Endothelial cell of umbilical vein (primary cell): ENCODE results near the gene CORO7. TPM values are rescaled to one million over a fixed set of nuclear protein-coding genes. Genes with fewer than 3 reads are reported as not detected.

Experiments used
- BruUV-seq: library from RNA; stranded (reverse); fragments of 400-500 nt; replicated peaks from 2 replicates; lab custom pipeline; 2021; lab: Mats Ljungman, UMichigan
- CTCF ChIA-PET: fragments of 300-600, 350-600 bp; sonication (Branson Sonifier 250); formaldehyde crosslinking; loops from one replicate; lab custom pipeline; 2021; ENCODE audit warnings: antibody characterized with exemption, inconsistent platforms; lab: Charles Lee
- POLR2A ChIA-PET: fragments of 300-600, 350-600 bp; sonication (Branson Sonifier 250); formaldehyde crosslinking; loops from one replicate; lab custom pipeline; 2021; ENCODE audit warnings: antibody characterized with exemption, inconsistent platforms; lab: Charles Lee
- DNase-seq: peaks from one replicate; pipeline ENCODE4 v3.0.0-alpha.2; 2011; ENCODE audit warnings: low read depth, low spot score
- FAIRE-seq: peaks from 2 replicates; lab custom pipeline; 2011; peaks lifted over from hg19 to GRCh38; lab: Jason Lieb, UNC
- H2AFZ ChIP-seq: 2 replicates; pipeline ENCODE4 v1.6.0; 2012; ENCODE audit warnings: low read depth, low read length, control low read depth, inconsistent platforms
- H3K27ac ChIP-seq: 2 replicates; pipeline ENCODE4 v1.5.1; 2011; ENCODE audit warnings: low read depth, mild to moderate bottlenecking, control low read depth, low read length, moderate library complexity; ENCODE audit not compliant: insufficient read depth
- H3K27me3 ChIP-seq, 2 experiments: 2 replicates each; pipeline versions ENCODE4 v1.6.0 to v1.6.1; 2011; ENCODE audit warnings: low read length in 2 of 2, mixed read lengths in 1 of 2; ENCODE audit not compliant: control insufficient read depth in 2 of 2, insufficient read depth in 2 of 2
- H3K36me3 ChIP-seq, 2 experiments: 2 replicates in 1 of 2; 3 replicates in 1 of 2; pipeline ENCODE4 v1.5.1; 2011; ENCODE audit warnings: low read length in 2 of 2, mild to moderate bottlenecking in 1 of 2, moderate library complexity in 1 of 2; ENCODE audit not compliant: control insufficient read depth in 2 of 2, insufficient read depth in 2 of 2; ENCODE audit errors: extremely low read depth in 1 of 2
- H3K4me1 ChIP-seq: 3 replicates; pipeline ENCODE4 v1.5.1; 2011; ENCODE audit warnings: mild to moderate bottlenecking, low read length; ENCODE audit not compliant: control insufficient read depth, insufficient read depth; ENCODE audit errors: extremely low read depth
- H3K4me2 ChIP-seq: 2 replicates; pipeline ENCODE4 v1.6.1; 2011; ENCODE audit warnings: low read length, control low read depth, mixed read lengths; ENCODE audit not compliant: insufficient read depth
- H3K4me3 ChIP-seq, 3 experiments: fragments of 200-600 bp in 1 of 3; sonication (generic), shearing (Covaris generic) in 1 of 3; replicated peaks in 1 of 3; 2 replicates each; pipeline ENCODE4 v1.5.1; 2011 to 2016; ENCODE audit warnings: control low read depth in 3 of 3, low read length in 3 of 3, mild to moderate bottlenecking in 2 of 3, inconsistent platforms in 1 of 3, low read depth in 1 of 3, moderate library complexity in 1 of 3; ENCODE audit not compliant: insufficient read depth in 1 of 3
- H3K79me2 ChIP-seq: 2 replicates; pipeline ENCODE4 v1.6.0; 2012; ENCODE audit warnings: low read length, inconsistent platforms; ENCODE audit not compliant: control insufficient read depth, insufficient read depth
- H3K9ac ChIP-seq: replicated peaks from 2 replicates; pipeline ENCODE3; 2011; ENCODE audit warnings: low read length, control low read depth; ENCODE audit not compliant: insufficient read depth; ENCODE audit errors: extremely low read depth
- H3K9me1 ChIP-seq: replicated peaks from 3 replicates; pipeline ENCODE4 v1.6.0; 2011; ENCODE audit warnings: mild to moderate bottlenecking, low read length; ENCODE audit not compliant: control insufficient read depth, insufficient read depth; ENCODE audit errors: extremely low read depth
- H3K9me3 ChIP-seq: replicated peaks from 2 replicates; pipeline ENCODE4 v1.5.1; 2012; ENCODE audit warnings: low read length, inconsistent platforms; ENCODE audit not compliant: control insufficient read depth, insufficient read depth
- H4K20me1 ChIP-seq: replicated peaks from 2 replicates; pipeline ENCODE3; 2011; ENCODE audit warnings: mild to moderate bottlenecking, low read length; ENCODE audit not compliant: control insufficient read depth, insufficient read depth; ENCODE audit errors: extremely low read depth
- CTCF ChIP-seq, 2 donors: IDR thresholded peaks; 1 replicate in 1 of 2; 2 replicates in 1 of 2; pipeline ENCODE4 v1.5.1; 2011; ENCODE audit warnings: low read length in 2 of 2, mild to moderate bottlenecking in 2 of 2, moderate library complexity in 2 of 2, control low read depth in 1 of 2, inconsistent platforms in 1 of 2, low read depth in 1 of 2; ENCODE audit not compliant: insufficient read depth in 1 of 2; ENCODE audit errors: extremely low read depth in 1 of 2
- EZH2 ChIP-seq: IDR thresholded peaks from 2 replicates; pipeline ENCODE4 v1.6.1; 2012; ENCODE audit warnings: borderline replicate concordance, low read depth, mild to moderate bottlenecking, moderate library complexity, low read length, inconsistent platforms; ENCODE audit not compliant: severe bottlenecking
- FOS ChIP-seq: IDR thresholded peaks from 2 replicates; pipeline ENCODE4 v1.6.1; 2011; ENCODE audit warnings: mild to moderate bottlenecking, low read length, moderate library complexity, borderline replicate concordance; ENCODE audit not compliant: insufficient read depth
- GATA2 ChIP-seq: IDR thresholded peaks from 2 replicates; pipeline ENCODE4 v1.7.0; 2011; ENCODE audit warnings: low read depth, mild to moderate bottlenecking, moderate library complexity, mixed read lengths, low read length; ENCODE audit not compliant: insufficient read length, insufficient read depth
- JUN ChIP-seq: IDR thresholded peaks from 2 replicates; pipeline ENCODE4 v1.6.1; 2011; ENCODE audit warnings: borderline replicate concordance, low read depth; ENCODE audit not compliant: insufficient read length, insufficient read depth
- MAX ChIP-seq: IDR thresholded peaks from 2 replicates; pipeline ENCODE4 v1.6.1; 2011; ENCODE audit not compliant: insufficient read depth, insufficient read length
- MYC ChIP-seq: IDR thresholded peaks from one replicate; pipeline ENCODE4 v1.6.1; 2011; ENCODE audit warnings: mild to moderate bottlenecking, low read depth, low read length
- POLR2A ChIP-seq: IDR thresholded peaks from 2 replicates; pipeline ENCODE4 v1.6.1; 2012; ENCODE audit warnings: low read depth, mild to moderate bottlenecking, control low read depth, low read length
- POLR2AphosphoS5 ChIP-seq: IDR thresholded peaks from 2 replicates; pipeline ENCODE4 v1.6.1; 2012; ENCODE audit warnings: low read depth, mild to moderate bottlenecking, control low read depth, low read length, moderate library complexity; ENCODE audit not compliant: insufficient read depth
- dilution Hi-C: fragments of 300-500 bp; cut with MboI; formaldehyde crosslinking; loops from one replicate; pipeline ENCODE4 v1.15.0; 2019; ENCODE audit warnings: low sequenced_read_pairs; ENCODE audit not compliant: extremely low pct_ligation_motif_present
- intact Hi-C: fragments of 100-400 bp; cut with micrococcal nuclease; formaldehyde crosslinking; loops from one replicate; pipeline ENCODE4 v1.10.0; 2022
- polyA plus RNA-seq, 4 experiments: library from polyadenylated mRNA; depleted of rRNA in 3 of 4; stranded (reverse) in 3 of 4; unstranded in 1 of 4; fragments of >200 nt; gene quantifications; 2 replicates each; pipeline versions ENCODE4 v1.2.1 to v1.2.3, GENCODE V29; 2011 to 2012; ENCODE audit warnings: missing spikeins in 1 of 4
- total RNA-seq: library from RNA; stranded (reverse); gene quantifications from 2 replicates; pipeline ENCODE4 v1.2.3, GENCODE V29; 2021

CORO7 gene
- total and polyA plus RNA-seq, 2 donors (not counting 3 experiments of a cell fraction or from before 2014, with no cell fraction given) = 42.5 to 72.3 TPM

DNA sequence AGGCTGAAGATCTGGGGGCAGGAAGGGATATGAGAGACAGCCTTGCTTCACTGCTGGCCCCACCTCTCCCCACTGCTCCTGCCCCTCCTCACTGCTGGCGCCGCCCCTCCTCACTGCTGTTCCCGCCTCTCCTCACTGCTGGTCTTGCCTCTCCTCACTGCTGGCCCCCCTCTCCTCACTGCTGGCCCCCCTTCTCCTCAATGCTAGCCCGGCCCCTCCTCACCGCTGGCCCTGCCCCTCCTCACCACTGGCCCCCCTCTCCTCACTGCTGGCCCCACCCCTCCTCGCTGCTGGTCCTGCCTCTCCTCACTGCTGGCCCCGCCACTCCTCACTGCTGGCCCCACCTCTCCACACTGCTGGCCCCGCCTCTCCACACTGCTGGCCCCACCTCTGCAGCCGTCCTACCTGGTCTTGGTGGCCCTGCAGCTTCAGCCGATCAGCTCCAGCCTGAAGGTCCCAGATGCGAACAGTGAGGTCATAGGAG is 55.8 kb downstream of the CORO7 start:
- TF ChIP-seq MAX (no peak), CTCF (IDR thresholded peaks at IDR 0.05; ENCODE audit: extremely low read depth in 1 of 2, insufficient read depth in 1 of 2, low read depth in 1 of 2, low read length in 2 of 2) (no peak), JUN (no peak), EZH2 (no peak), MYC (no peak), FOS (no peak), GATA2 (no peak), POLR2AphosphoS5 (no peak), POLR2A (no peak)
- DNase-seq = no peak
- dilution Hi-C loops (no loop called here), intact Hi-C loops (no loop called here)
- ChIA-PET POLR2A (no interaction called here), CTCF (interaction anchor here (1.0 to 5.6 kb wide), 3 partner anchors 8 to 43 kb away, joined by 4 to 102 read pairs (median 18); partner anchors contain the start of gene PAM16)
- Histone ChIP-seq H3K4me2 (no peak overlapping the region), H3K4me1 (no peaks in the 10 kb centered on the region), H3K79me2 (no peaks in the 10 kb centered on the region), H3K27me3 (no peaks in the 10 kb centered on the region), H3K36me3 (peaks cover 0 to 29% of the 10 kb centered on the region in 2 experiments), H3K27ac (no peak overlapping the region), H3K9me3 (no peaks in the 10 kb centered on the region), H3K4me3 (no peak overlapping the region), H2AFZ (no peak overlapping the region), H4K20me1 (no peaks in the 10 kb centered on the region), H3K9me1 (no peaks in the 10 kb centered on the region), H3K9ac (no peak overlapping the region)
- FAIRE-seq = no peak
- BruUV-seq = no TSS peak
